GM21723 (cell line): ENCODE data around the gene IQCH.

ENCODE experiments used
- ATAC-seq: cut with Tn5 transposase; IDR thresholded peaks from one replicate; pipeline ENCODE4 v1.9.1; 2021; ENCODE audit warnings: mild to moderate bottlenecking, moderate library complexity; ENCODE audit not compliant: unreplicated experiment

The IQCH gene

DNA sequence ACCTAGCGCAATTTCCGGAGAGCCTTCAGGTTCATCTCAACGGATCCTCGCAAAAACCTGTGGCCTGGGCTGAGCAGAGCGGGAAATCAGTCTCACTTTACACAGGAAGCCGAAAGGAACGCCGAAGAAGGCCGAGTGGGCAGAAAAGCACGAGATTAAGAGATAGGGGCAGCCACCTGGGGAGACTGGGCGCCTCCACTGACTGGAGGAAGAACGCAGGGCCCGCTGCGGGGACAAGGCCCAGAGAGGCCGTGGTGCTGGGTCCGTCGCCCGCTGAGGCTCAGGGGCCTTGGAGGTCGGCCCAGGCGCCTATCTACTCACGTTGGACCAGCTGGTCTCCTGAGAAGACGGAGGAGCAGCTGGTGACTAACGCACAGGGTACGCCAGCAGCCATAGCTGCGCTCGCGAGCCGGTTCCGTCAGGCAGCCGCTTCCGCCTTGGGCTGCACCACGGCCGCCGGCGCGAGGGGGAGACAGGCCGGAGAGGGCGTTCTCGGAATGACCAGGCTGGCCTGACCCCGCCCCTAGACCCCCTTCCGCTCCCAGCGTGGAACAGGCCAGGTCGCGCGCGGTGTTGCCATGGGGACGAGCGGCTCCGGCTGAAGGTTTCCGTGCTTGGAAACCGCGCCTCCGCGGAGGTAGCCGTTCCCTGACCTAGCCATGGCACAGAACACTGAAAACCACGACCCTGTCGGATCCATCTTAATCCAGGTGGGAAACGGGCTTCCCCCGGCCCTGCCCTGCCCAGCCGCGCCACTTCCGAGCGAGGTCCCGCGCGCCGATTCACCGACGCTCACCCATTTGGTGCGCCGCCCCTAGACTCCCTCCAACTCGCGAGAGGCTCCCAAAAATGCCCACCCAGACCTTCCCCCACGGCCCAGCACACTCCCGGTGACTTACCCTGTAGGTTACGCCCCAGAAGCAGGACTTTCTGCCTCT lies at the start of gene IQCH, which contains the start of gene AAGAB:
TSS of gene IQCH (plus strand) at position 549 of the 938 bp plus-strand sequence. CDS start at position 660, 111 bp downstream.
TSS of gene AAGAB (minus strand) at position 424 of the 938 bp plus-strand sequence. CDS start at position 394, 30 bp downstream.
- ATAC-seq: peak; percentile 90

- no peak for ATAC-seq
These were observed 46.9 kb upstream of the IQCH start for GRCh38 chr15:67207555-67208207.

DNA sequence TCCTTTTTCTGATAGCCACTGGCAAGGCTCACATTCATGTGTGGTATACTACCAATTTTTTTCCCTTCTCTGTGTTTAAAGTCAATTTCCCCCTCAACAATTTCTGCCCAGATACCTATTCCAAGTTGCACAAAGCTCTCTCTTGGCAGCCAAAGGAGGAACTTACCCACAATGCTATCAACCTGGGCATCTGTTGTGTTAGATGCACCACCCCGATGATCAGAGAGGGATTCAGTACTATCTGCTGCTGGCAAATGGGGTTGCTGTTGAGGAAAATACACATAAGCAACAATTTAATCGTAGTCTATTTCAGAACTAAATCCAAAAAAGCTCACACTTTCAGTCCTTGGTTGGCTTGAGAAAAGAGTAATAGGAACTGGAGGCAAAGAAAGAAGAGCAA lies 46.2 kb upstream of the IQCH start:
- no peak for ATAC-seq

GRCh38 chr15:67210555-67211168 lies 43.9 kb upstream of the IQCH start:
- no peak for ATAC-seq

DNA sequence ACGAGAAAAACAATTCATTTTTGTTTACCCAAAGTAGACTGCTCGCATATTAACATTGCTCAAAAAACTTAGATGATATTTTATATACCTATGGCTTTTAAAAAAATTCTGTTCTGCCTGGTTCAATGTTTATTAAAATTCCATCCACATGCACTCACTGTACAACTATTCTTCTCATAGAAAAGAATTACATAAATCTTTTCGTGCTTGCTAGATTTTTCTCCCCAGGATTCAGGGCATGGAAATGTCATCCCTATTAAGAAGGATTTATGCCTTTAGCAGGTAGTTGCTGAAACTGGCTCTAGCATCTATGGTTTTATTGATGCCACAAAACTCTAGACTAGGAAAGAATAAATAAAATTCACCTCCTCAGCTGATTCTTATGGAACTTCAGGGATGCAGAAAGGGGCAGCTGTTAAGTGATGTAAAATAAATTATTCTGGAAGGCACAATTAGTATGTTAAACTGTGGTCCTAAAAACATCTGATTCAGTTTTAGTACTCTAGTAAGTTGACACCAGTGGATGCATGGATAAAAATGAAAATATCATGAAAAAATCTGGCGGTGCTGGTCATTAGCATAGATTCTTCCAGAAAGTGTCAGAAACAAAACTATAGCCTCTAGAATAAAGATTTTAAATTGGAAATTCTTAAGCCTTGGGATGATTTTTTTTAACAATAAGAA lies 41.8 kb upstream of the IQCH start:
- ATAC-seq: no peak

DNA sequence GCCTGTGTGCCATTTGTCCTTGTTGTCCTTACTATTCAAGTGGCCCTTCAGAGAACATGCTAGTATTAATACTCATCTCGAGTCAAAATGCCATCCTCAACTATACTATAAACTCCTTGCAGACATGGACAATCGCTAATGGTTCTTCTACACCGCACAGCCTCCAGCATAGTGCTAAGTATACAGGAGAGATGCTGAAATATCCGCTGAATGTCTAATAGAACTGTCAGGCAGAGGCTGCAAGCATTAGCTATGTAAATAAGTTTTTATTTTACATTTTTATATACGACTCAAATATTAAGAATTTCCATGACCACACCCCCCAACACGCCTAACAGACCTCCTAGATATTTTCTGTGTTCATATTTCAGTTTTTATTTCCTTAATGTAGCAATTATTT lies 39.5 kb upstream of the IQCH start:
- ATAC-seq: no peak

DNA sequence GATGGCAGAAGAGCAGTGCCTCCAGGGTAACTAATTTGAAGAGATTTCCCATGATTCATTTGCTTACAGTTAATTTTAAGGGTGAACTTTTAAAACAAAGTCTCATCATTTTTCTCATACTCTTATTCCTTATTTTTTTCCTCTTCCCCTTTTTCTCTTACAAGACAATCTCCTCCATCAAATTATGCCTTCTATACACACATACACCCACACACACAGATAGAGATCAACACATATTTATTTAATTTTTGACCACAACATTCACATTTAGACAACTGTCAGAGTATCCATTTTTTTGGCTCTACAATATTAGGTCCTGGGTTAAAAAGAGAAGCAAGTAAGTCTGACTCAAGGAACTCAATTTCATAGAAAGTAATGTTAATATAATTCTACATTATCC lies 37.7 kb upstream of the IQCH start:
- no peak for ATAC-seq

DNA sequence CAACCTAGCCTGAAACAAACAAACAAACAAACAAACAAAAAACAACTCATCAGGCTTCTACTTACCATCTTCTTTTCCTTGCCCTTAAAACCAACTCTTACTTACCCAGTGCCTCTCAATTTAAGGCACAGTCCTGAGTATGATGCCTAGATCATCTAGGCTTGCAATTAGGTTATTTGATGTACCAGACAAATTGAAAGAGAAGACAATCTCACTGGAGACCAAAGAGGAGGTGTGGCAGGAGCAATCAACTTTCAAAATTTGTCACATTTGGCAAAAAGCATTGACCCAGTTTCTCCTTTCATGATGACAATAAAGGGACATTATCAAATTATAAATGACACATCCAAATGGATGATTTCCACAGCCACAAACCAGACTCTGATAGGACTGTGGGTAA lies 36.2 kb upstream of the IQCH start:
- no peak for ATAC-seq

DNA sequence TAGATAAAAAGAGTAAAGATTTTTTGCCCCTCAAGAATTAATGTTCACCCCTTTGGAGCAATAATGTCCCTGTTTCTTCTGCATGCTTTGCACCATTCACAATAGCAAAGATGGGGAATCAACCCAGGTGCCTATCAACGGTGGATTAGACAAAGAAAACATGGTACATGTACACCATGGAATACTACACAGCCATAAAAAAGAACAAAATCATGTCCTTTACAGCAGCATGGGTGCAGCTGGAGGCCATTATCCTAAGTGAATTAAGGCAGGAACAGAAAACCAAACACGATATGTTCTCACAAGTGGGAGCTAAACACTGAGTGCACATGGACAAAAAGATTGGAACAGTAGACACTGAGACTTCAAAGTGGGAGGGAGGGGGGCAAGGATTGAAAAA lies 35.3 kb upstream of the IQCH start:
- no peak for ATAC-seq

- no peak for ATAC-seq
These were observed 29.7 kb upstream of the IQCH start for GRCh38 chr15:67224889-67225288.

DNA sequence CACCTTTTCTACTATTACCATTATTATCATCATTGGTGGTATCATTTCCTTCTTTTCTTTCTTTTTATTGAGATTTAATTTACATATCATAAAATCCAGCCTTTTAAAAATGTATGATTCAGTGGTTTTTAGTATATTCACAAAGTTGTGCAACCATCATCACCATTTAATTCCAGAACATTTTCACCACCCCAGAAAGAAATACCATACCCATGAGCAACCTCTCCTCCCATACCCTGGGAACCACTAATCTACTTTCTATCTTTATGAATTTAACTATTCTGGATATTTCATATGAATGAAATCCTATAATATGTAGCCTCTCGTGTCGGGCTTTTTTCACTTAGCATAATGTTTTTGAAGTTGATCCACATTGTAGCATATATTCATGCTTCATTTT lies 29.2 kb upstream of the IQCH start:
- ATAC-seq: no peak

DNA sequence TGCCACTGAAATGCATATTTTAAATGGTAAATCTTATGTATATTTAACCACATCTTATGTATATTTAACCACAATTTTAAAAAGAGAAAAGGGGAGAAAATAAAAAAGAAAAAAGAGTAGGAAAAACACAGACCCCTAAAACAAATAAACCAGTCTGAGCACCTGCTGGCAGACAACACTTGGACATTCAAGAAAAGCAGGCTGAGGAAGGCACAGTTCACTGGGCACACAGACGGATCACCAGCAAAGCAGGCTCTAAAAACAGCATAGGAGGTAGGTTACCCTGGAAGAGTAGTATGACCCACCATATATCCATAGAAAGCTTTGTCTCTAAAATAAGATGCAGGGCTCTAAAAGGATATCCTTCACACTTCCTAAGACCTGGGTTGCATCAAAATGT lies 27.2 kb upstream of the IQCH start:
- ATAC-seq: no peak

DNA sequence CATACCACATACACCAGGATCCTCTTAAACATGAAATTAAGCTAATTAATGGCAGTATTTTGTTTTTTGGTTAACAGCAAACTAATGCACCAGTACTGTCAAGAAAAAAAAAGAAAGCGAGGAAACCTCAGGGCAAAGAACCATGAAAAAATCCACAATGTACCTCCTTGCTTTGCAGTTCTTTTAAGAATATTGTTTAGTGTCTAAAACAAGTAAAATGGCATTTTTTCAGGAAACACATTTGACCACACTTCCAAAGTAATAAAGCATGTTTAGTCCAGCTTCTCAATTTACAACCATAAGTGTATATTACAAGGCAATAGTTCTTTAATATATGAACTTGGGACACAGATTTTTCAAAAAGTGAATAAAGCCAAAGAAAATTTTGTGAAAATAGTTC lies 26.7 kb upstream of the IQCH start:
- ATAC-seq: no peak

- ATAC-seq: no peak
These were observed 26.3 kb upstream of the IQCH start for GRCh38 chr15:67228286-67228685.

GRCh38 chr15:67230504-67230903 lies 24.1 kb upstream of the IQCH start:
- no peak for ATAC-seq

DNA sequence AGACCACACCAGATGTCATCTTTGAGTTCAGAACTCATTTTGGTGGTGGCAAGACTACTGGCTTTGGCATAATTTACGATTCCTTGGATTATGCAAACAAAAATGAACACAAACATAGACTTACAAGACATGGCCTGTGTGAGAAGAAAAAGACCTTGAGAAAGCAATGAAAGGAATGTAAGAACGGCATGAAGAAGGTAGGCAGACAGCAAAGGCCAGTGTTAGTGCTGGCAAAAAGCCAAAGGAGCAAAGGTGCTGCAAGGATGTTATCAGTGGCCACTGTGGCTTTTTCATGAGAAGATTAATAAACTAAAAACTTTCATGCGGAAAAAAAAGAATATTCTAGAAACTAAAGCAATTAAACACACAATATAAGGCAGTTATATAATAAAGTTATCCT lies 22.0 kb upstream of the IQCH start:
- ATAC-seq: no peak

GRCh38 chr15:67240235-67241131 lies 14.1 kb upstream of the IQCH start:
- peak; percentile 15 for ATAC-seq

- ATAC-seq: peak; percentile 67
These were observed 13.3 kb upstream of the IQCH start for GRCh38 chr15:67241132-67241855.

DNA sequence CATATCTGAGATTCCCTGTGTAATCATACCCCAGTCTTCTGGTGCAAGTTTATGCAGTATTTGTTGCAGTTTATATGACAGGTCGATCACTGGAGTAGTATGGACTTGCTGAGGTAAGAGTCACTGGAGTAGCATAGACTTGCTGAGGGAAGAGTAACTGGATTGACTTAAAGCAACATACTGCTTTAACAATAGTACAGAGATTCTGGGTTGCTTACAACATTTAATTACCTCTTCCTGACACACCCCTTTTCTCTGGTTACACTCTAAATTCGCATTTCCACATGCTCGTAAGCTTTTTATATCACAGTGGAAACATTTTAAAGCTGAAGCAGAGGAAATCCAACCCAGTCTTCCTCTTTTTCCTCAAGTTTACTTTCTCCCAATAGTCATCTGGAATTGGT lies 11.9 kb upstream of the IQCH start:
- no peak for ATAC-seq
